GM21576 (cell line): ENCODE measurements around the gene NAV2.
"Not testable (repeated sequence)": the region's sequence is repeated elsewhere in the genome, so short reads cannot be mapped to it uniquely, and the experiment has no call there.

Experiments
- ATAC-seq: cut with Tn5 transposase; IDR thresholded peaks from one replicate; pipeline ENCODE4 v1.9.1; 2021; ENCODE audit warnings: mild to moderate bottlenecking, moderate library complexity; ENCODE audit not compliant: unreplicated experiment

The NAV2 gene

DNA sequence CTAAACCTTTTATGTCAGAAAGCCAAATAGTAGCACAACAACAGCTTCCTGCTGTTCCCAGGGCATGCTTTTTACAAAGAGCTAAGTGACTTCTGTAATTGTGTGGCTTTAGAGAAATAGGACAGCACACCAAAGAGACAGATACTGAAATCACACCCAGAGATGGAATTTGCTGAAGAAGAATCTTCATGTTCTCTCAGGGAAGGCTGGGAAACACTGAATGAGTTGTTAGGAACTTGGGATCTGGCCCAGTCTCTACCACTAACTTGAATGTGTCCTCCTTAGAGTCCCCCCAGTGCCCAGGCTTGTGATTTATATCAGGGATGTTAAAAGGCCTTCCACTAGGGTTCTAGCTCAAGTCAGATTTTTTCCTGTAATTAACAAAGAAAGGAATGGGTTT lies 272.5 kb downstream of the NAV2 start:
- ATAC-seq = no peak

DNA sequence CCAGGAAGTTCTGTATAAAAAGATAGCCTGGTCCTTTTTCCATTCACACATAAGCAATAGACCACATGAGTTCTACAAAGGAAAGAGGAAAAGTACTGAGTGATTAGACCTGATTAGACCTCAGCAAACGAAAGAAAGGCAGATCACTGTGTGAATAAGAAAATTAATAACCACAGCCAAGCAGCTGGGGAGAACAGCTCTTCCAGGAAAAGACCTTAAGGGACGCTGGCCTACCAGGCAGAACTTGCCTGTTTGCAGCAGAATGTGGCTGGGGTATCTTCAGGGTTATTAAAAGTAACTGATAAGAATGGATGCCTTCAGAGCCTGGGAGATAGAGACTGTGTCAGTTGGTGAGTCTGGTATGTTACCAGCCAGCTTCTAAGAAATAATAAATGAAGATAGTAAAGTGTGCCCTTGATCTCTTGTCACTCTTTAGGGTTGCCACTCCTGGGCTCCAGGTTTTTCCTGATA lies 274.7 kb downstream of the NAV2 start:
- ATAC-seq = no peak

DNA sequence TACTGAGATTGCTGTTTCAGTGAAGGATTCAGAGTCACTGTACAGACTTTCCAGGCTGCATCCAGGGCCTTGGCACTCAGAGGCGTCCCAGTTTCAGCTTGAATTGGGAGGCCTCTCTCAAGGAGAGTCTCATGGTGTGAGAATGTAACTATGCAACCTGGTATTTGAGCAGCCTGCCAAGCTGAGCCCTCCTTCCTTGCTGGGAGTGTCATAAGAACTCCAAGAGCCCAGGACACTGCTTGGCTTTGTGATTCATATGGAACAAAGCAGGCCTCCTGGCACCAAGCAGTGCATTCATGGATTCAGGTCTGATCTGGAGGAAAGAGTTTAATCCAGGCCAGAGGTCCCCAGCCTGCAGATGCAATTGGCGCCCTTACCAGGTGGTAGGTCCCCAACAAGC lies 276.0 kb downstream of the NAV2 start:
- no peak for ATAC-seq

DNA sequence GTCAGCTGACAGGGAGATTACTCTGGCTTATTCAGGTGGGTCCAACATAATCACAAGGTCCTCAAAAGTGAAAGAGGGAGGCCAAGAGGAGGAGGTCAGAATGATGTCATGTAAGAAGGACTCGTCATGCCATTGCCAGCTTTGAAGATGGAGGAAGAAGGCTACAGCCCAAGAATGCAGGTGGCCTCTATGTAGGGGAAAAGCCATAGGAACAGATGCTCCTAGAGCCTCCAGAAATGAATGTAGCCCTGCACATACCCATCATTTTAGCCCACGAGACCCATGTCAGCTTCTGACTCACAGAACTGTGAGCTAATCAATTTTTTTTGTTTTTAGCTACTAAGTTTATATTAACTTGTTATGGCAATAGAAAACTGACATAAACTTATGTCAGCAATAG lies 276.6 kb downstream of the NAV2 start:
- no peak for ATAC-seq

DNA sequence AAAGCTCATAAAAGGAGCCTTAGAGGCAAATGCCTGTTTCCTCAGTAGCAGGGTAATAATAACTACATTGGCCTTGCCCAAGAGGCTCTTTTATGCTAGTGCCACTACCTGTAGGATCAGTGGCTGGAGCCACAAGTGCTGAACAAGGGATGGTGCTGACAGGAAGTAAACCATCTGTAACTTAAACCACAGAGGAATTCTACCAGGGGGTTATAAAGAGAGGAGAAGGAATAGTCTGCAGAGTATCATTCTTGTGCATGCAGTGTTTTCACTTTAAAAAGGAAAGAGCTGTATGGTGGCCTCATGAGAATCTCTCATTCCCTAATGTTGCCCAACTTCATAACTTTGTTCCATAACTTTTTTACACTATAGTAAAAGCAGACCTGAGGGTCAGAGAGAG lies 279.5 kb downstream of the NAV2 start:
- ATAC-seq = no peak

DNA sequence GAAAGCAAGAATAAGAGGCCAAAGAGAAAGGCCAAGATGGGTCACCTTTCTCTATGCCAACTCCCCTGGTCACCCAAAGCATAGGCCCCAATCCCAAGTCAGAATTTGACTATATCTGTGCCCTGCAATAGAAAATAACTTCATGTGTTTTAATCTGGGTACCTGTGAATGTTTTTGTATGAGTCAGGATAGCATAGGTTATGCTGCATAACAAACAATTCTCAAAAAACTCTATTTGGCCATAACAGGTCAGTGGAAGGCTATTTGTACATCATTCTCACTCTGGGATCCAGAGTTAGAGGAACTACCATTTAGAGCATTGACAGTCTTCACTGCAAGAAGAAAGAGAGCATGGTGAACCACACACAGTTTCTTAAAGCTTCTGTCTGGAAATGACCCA lies 280.4 kb downstream of the NAV2 start:
- no peak for ATAC-seq

DNA sequence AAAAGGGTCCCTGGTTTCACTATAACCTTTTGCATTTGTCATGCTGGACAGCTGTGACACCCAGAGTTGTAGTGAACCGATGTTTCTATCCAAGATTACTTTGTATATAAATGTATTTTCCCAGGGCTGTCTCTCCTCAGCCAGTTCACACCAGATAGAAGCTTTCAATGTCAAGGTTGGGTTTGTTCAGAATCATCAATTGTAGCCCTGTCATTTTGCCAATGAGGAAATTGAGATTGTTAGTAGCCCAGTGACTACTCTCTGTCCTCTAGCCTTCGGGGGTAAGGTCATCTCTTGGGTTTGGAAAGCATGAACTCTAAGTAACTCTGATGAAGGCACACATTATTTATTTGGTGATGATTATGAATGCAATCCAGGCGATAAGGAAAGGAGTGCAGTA lies 282.0 kb downstream of the NAV2 start:
- ATAC-seq = no peak

DNA sequence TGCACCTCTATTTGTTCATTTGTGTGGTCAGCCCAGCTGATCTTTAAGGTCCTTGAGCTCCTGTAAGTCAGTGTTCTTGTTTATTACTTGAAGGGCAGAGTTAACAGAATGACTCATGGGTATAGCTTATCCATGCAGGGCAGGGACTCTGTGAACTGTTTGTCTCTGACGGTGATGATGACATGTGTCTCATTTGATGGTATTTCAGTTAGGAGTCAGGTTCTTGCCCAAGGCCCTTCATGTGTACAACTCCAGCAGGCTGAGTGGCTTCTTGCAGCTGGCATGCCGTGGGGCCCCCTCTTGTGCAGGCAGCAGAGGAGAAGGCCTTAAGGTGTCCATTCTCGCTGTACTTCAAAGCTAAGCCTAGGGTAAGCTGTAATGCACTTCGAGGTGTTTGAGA lies 282.5 kb downstream of the NAV2 start:
- no peak for ATAC-seq

DNA sequence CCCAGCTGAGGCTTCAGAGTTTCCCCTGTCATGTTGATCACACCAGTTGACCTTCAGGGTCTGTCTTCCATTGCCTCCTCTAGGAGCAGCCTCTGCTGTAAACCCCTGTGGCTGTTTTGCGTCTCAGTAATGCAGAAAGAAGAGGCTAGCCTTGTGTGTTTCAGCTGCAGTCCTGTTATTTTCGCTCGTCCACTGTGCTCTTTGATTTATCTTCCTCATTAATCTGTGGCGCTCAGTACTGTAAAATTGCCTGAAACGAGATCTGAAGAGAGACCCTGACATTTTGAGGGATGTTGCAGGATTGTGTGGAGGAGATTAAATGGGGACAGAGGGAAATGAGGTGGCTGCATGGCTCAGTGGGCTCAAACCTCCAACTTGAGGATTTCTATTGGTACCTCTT lies 283.9 kb downstream of the NAV2 start:
- no peak for ATAC-seq

DNA sequence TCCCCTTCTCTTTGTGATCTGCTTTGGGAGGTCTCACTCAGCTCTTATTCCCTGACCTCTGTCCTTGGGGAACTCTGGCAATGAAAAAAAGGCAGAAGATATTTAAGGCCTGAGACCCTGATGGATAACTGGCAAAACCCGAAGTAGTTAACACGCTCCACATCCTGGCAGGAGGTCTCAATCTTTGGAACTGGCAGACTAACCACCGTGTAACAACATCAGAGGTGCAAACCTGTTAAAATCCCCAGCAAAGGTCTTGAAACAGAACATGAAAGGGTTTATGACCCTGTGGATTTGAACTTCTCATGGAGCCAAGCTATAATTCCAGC lies 287.3 kb downstream of the NAV2 start:
- no peak for ATAC-seq

DNA sequence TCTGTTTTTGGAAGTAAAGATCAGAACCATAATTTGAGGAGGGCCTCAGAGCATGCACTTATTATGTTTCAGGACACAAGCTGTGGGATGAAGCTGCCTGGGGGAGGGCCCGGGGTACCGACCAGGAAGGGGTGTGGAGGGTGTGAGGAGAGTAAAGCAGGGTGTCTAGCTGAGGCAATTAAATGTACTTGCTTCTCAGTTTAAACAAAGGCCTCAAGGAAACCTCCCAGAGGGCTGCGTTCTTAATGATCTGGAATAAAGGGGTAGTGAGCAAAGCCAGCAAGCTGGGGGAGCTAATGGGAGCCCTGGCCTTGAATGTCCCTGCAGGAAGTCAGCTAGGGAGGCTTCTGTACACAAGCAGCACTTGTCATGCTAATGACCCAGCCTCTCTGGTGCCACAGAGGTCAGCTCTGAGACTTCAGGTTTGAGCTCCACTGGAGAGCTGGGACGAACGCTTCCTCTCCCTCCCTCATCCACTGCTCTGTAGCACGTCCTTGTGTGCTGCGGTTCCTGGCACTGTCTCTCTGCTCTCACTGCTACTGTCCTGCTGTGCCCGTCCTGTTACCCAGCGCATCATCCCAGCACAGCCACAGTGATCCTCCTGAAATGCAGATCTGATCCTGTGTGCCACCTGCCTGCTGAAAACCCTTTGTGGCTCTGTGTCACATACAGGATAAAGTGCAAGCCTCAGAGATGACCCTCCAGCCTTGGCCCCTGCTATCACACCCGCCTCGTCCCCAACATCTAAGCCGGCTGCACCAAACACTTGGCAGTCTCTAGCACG lies 287.9 kb downstream of the NAV2 start:
- no peak for ATAC-seq

DNA sequence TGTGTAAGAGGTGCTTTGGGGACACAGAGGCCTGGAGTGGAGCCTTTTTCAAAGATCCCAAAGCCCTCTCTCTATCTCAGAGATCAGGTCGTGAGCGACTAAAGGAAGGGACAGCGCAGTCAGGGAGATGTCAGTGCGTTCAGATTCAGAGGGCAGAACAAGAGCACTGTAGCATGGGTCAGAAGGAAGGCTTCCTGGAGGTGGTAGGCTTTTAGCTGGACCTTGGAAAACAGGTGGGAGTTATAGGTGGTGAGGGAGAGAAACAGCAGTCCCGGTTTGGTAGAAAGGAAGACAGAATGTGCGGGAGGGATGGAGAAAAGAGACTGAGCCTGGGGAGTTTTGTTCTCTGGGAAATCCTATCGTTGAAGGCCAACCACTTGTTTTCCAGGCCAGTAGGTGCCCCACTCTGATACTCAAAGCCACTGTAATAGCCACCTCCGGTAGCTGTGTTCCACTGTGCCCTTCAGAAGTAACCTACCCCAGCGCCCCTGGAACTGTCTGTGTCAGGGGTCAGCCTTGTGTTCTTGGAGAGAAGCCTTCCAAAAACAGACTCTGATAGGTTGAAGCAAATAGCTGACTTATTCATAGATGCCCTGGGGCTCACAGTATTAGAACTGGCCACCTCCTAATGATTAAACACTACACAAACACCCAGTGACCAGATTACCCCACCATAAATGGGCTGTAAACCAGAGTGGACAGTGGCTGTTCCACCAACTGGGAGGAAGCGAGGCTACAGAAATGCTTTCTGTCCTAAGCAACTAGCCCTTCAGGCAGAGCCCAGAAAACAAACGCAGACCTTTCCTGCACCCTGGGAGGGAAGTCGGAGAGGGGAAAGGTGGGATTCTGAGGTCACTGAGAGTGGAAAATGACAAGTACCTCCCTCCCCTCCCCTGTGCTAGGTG lies 289.9 kb downstream of the NAV2 start:
- no peak for ATAC-seq

DNA sequence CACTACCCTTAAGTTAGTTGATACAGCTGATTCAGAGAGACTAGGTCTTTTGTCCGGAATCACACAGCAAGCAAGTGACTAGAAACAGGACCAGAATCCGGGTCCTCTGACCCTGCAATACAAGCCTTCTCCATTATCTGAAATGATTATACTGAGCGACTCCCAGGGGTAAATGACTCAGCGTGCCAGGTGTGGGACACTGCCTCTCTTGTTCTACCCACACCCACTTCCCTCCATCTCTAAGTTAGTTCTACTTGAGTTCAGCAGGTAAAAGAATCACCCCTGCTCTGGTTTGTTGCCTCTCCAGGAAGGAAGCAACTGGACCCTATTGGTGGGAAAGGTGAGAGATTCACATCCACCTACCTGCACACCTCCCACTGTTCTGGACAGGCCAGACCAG lies 290.7 kb downstream of the NAV2 start:
- ATAC-seq = no peak

DNA sequence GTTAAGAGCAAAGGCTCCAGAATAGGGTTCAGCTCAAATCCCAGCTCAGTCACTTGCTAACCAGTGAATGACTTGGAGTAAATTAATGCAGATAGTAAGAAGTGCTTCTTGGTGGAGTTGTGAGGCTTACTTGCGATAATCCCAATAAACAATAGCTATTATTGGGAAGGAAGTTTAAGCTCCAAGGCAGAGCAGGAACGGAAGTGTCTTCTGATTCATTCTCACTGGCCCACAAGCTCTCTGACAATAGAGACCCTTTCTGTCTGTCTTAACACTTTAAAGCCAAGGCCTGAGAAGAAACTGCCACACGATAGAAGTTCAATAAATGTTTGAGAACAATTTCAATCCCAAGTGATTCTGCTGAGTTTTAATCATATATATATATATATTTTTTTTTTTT lies 292.2 kb downstream of the NAV2 start:
- ATAC-seq = no peak

DNA sequence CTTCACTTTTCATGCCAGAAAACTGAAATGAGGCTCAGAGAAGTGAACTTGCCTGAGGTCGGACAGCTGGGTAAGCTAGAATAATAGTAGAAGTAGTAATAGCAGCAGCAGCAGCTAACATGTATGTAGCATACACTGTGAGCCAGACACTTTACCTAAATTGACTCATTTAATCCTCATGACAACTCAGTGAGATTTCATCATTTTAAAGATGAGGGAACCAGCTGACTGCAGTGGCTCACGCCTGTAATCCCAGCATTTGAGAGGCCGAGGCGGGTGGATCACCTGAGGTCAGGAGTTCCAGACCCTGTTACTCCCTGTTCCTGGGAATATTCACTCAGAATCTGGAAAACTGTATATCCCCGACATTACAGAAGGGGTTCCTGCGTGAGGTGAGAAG lies 293.1 kb downstream of the NAV2 start:
- no peak for ATAC-seq

DNA sequence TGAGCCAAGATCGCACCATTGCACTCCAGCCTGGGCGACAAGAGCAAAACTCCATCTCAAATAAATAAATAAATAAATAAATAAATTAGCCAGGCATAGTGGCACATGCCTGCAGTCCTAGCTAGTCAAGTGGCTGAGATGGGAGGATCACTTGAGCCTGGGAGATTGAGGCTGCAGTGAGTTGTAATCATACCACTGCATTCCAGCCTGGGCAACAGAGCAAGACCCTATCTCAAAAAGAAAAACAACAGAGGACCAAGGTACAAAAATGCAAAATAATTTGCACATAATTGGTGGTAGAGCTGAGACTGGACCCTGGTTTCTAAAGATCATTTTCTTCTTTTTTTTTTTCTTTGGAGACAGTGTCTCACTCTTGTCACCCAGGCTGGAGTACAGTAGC lies 294.0 kb downstream of the NAV2 start:
- not testable (repeated sequence) for ATAC-seq

DNA sequence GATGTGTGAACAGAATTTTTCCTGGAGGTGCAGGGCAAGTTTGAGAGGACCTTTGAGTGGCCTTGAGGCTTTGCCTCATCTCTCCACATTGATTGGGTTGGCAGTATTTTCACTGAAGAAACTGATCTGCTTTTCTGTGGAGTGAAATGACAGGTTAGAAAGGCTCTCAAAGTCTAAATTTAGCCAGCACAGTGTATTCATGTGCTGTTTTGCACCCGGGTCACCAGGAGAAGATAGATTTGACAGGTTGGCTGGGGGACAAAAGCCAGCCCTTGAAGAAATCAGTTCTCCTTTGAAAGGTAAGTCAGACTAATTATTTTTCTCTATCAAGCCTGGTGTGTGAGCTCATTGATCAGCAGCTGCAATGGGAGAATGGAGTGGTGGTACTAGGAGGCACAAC lies 294.7 kb downstream of the NAV2 start:
- no peak for ATAC-seq

DNA sequence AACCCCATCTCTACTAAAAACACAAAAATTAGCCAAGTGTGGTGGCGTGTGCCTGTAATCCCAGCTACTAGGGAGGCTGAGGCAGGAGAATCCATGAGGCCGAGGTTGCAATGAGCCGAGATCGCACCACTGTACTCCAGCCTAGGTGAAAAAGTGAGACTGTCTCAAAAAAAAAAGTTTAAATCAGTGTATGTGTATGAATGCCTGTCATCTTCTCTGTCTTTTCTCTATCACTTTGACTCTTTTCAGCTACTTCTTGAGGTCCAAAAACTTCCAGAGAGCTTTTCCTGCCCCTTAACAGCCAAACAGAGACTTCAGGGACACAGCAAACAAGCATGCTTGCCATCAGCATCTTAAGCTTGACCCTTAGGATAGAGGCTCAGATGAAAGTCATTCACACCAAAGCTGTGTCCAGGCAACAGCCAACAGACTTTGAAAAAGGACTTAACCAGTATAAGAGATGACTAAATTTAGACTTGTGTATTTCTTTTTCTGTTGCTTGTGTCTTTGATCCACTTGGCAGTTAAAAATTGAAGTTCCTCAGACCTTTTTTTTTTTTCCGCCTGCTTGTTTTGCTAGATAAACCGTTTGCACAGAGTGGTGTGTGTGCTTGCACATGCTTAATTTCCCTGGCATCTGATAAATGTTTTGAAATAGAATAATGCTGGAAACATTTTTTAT lies 295.7 kb downstream of the NAV2 start:
- no peak for ATAC-seq

DNA sequence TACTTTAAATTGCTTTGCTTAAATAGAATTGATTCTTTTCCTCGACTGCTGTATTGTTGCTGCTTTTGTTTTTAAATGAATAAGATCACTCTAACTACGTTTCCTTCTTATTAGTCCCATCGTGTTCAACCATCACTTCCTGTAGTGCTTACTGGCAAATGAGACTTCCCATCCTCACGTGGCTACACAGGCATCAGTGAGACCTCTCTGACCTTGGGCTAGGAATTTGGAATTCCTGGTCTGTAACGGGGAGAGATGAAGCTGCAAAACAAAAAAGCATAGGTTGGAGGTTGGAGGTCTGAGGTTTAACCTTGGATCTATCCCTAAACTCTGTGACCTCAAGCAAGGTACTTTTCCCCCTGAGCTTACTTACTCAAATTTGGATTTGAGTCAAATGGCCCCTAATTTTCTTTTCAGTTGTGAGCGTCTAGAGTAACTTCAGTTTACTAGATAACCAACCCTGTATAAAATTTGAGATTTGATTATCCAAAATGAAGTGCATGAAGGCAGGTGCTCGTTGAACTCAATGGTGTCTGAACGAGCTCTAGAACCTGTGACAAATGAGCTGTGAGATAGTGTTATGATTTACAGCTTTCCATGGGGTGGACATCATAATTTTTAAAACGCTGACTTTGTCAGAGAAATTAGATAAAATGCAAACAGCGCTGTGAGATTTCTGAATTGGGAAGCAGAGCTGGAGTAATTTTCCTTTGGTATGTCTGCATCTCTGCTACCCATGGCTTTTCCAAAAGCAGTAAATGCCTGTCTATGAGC lies 296.4 kb downstream of the NAV2 start:
- ATAC-seq = no peak

DNA sequence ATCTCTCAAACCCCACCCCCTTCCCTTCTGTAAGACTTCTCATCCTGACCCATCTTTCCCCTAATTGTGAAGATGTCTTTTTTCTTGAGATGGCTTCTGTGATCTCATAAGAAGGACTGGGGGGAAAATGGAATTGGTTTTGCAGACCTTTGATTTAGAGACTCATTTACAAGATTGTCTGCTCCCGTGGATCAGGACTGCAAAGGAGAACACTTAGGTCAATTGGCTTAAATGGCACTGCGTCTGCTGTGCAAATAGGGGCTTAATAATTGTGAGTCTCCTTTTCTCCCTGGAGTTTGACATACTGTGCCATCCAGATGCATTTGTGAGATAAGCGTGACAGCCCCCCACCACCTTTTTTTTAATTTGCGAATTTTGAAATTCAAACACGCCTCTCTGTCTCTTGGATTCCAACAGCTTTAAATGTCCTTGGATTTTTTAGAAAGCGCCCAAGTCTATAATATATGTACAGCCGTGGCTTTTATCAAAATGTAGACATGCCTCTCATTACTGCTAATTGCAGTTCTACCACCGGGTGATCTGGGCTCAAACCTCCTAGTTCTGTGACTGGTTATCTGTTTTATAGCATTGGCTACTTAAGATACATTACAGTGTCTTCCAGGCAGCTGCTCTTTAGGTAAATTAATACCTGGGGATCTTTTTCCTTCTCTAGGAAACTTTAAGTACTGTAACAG lies 297.7 kb downstream of the NAV2 start:
- ATAC-seq = no peak
